ENCODE data around the gene OR1J4.
"Not testable (repeated sequence)": the region's sequence is repeated elsewhere in the genome, so short reads cannot be mapped to it uniquely, and the experiment has no call there.

The OR1J4 gene, protein sequence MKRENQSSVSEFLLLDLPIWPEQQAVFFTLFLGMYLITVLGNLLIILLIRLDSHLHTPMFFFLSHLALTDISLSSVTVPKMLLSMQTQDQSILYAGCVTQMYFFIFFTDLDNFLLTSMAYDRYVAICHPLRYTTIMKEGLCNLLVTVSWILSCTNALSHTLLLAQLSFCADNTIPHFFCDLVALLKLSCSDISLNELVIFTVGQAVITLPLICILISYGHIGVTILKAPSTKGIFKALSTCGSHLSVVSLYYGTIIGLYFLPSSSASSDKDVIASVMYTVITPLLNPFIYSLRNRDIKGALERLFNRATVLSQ

GRCh38 chr9:122518841-122519240, at the start of gene OR1J4:
Gene OR1J4 (plus strand): TSS chr9:122519141. CDS start chr9:122519141, 0 bp downstream.
- no peak for DNase-seq

DNA sequence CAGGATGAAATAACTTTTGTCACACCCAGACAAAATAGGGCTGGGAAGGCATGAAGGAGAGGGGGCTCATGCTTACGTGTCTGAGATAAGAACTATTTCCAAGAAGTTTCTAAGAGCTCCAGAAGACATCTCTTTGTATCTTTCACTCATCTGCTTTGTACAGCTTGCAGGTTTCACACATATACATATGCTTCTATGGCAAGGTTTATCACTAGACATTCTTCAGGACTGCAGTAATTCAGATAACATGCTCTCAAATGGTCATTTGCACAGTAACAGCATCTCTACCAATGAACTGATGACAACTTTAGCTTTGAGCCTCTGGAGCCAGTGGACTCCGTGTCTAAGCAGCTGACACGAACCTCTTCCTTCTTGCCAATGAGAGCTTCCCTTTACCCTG, 44.4 kb upstream of the OR1J4 start:
- no peak for DNase-seq

DNA sequence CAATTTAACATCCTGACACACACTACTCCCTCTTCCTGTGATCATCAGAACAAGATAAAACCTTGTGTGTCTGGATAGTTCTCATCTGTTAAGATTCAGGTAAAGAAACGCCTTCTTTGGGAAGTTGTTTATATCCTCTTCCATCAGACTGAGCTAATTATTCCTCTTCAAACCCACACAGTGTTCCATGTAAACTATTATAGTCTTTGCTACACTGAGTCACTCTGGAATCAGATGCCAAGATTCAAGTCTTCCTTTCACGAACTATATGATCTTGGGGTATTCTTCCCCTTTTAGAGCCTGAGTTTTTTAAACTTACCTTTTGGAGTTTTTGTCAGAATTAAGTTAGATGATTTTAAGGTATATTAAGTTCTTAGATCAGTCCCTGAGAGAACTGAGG, 43.2 kb upstream of the OR1J4 start:
- no peak for DNase-seq

DNA sequence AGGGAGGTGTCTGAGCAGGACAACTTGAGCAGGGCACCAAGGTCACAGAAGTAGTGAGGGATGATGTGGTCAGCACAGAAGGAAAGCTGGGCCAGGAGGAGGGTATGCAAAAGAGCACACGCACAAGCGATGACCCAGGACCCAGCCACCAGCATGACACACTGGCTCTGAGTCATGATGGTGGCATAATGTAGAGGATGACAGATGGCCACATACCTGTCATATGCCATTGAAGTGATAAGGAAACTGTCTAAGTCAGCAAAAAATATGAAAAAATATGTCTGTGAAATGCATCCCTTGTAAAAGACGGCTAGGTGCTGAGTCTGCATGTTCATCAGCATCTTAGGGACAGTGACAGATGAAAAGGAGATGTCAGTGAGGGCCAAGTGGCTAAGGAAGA, 41.6 kb upstream of the OR1J4 start:
- DNase-seq, result no peak

DNA sequence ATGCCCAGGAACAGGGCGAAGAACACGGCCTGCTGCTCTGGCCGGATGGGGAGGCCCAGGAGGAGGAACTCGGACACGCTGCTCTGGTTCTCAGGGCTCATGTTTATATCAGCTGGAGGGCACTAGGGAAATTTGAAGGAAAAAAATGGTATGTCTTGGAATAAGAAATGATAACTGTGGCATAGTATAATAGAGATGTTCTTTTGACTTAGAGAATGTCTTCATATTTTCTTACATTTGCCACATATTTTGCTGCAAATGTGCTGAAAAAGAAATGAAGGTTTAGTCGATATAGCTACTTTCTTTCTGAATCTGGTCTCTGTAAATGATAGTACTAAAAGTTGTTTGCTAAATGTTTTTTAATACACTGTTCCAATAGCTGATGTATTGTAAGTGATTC, 41.1 kb upstream of the OR1J4 start, which contains the start of gene OR1J1:
Gene OR1J1, minus strand, starts transcription at position 101 of the 400 bp plus-strand sequence. Its CDS starts 0 bp downstream, at position 101.
- no peak for DNase-seq

DNA sequence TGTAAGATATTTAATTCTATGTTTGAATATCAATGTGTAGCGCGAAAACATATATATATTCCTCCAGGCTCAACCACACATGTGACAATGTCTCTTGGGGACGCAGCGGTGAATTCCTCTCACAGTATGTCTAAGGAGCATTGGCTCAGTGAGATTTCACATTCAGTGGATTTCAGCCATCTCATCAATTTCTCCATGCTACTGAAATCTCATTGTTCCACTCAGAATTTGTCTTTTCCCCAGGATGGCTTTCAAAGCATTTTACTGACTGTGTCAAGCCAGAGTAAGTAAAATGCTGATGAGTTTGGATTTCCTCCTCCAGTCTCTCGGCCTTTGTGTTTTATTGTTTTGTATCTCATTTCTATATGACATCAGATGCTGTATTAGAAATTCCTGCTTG, 39.9 kb upstream of the OR1J4 start:
- DNase-seq, result no peak

DNA sequence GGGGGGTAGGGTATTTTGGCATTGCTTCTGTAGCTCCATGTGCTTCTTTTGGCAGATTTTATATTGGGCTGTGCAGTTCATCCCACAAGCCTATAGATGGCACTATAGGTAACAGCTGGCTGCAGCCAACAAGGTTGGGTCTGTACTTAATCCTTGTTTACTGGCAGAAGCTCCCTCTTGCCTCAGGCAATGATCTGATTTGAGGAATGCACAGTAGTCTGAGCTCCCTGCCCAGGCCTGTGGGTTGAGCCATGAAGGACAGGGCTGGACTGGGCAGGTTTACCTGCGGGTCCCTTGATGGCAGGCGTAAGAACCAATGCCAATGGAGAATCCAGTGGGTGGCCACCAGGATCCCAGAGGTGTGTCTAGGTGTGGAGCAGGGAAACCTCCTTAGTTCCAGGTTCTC, 20.1 kb upstream of the OR1J4 start:
- peak; percentile 66 for DNase-seq

GRCh38 chr9:122506964-122507363, 12.0 kb upstream of the OR1J4 start:
- no peak for DNase-seq

DNA sequence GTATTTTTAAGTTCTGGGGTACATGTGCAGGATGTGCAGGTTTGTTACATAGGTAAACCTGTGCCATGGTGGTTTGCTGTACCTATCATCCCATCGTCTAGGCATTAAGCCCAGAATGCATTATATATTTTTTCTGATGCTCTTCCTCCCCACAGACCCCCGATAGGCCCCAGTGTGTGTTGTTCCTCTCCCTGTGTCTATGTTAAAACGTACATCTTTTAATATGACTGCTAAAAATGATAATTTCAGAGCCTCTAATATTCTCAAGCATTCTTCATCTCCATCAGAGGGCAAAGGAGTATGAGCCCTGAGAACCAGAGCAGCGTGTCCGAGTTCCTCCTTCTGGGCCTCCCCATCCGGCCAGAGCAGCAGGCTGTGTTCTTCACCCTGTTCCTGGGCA, 8.4 kb upstream of the OR1J4 start, which contains the start of gene OR1J2:
Gene OR1J2, plus strand, starts transcription at position 301 of the 400 bp plus-strand sequence. Its CDS starts 0 bp downstream, at position 301.
- DNase-seq, result no peak

- DNase-seq, result no peak
Observed at GRCh38 chr9:122518226-122518625, 715 bp upstream of the OR1J4 start.

- no peak for DNase-seq
Observed at GRCh38 chr9:122519376-122519775, 435 bp downstream of the OR1J4 start.

DNA sequence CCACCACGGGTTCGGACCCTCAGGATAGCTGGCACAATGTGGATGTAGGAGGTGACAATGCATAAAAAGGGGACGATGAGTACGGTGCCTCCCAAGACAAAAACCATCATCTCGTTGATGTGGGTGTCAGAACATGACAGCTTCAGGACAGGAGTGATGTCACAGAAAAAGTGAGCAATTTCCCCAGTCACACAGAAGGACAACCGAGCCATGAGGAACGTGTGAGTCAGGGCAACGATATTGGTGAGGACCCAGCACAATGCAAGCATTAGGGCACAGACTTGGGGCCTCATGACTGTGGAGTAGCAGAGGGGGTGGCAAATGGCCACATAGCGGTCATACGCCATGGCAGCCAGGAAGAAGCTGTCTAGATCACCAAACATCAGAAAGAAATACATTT, 7.7 kb downstream of the OR1J4 start:
- no peak for DNase-seq

DNA sequence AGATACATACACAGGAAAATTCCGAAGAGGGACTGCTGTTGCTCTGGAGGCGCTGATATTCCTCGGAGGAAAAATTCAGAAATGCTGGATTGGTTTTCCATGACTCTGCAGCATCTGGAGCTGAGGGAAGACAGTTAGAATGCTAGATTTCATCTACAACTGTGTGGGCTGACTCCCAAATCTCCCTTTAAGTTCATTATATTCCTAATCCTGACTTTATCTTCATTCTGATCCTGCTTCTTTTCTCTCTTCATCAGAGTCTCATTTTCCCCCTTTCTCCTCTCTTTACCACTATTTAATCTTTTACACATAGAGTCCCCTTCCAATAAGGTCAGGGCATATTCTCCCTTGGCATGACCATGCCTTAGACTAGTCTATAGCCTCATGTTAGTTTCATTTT, 8.3 kb downstream of the OR1J4 start, which contains the start of gene OR1N1:
Gene OR1N1, minus strand, starts transcription at position 101 of the 400 bp plus-strand sequence. Its CDS starts 0 bp downstream, at position 101.
- DNase-seq, result no peak

GRCh38 chr9:122531157-122531556, 12.2 kb downstream of the OR1J4 start:
- DNase-seq, result not testable (repeated sequence)

DNA sequence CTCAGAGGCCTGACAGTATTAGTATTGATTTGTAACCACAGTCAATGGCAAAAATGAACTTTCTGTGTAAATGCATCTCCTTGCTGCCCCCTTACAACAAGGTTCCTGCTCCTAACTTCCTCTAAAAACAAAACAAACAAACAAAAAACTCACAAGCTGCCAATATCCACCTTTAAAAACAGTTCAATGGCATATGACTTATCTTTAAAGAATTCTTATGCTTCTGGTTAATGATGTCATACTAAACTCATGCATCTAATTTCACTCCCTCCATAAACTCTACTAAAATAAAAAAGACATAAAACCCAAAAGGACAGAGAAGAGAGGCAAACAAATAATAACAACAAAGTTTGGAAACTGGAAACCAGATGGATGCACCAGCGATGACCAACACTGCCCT, 17.2 kb downstream of the OR1J4 start:
- no peak for DNase-seq

DNA sequence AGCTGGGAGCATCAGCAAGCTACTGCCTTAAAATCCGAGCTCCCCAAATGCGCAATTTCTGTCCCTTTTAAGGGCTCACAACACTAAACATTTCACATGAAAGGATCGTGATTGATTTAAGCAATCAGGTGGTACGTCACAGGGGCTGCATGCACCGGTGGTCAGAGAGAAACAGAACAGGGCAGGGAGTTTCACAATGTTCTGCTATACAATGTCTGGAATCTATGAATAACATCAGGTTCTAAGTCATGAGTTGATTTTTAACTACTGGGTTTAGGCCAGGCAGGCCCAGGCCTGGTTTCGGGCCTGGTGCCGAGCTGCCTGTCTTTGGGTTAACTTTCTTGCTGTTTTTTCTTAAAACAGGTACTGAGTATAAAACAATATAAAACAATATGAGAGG, 18.1 kb downstream of the OR1J4 start:
- not testable (repeated sequence) for DNase-seq

GRCh38 chr9:122538757-122539156, 19.8 kb downstream of the OR1J4 start:
- DNase-seq, result no peak

DNA sequence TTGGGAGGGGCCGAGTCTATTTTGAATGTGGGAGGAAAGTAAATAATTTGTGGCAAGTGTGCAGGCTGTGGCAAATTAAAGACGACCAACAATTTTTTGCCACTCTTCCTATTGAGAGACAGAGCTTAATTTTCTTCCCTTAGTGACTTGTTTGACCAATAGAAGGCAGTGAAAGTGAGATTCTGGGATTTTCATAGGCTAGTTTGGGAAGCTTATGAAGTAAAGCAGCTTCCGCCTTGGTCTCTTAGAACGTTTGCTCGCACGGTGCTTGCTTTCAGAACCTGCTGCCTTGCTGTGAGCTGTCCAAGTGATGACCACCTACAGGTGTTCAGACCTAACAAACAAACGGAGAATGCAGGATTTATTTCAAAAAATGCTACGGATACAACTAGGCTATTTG, 27.3 kb downstream of the OR1J4 start:
- no peak for DNase-seq

DNA sequence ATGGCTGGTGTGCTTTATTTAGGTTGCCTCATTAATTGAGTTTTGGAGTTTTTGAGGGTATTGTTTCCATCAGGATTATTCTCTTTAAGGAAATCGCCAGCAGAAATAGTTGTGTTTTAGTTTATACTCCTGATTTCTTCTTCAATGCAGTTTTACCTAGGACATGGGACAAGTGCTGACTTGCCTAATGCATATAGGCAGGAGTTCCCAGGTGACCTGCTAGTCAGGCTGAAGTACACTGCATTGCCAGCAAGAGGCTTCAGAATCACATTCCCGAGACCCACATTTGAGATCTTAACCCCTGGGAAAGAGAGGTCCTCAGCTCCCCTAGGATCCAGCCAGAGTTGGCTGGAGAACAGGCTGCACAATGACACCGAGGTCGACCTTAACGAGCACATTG, 32.4 kb downstream of the OR1J4 start:
- no peak for DNase-seq

DNA sequence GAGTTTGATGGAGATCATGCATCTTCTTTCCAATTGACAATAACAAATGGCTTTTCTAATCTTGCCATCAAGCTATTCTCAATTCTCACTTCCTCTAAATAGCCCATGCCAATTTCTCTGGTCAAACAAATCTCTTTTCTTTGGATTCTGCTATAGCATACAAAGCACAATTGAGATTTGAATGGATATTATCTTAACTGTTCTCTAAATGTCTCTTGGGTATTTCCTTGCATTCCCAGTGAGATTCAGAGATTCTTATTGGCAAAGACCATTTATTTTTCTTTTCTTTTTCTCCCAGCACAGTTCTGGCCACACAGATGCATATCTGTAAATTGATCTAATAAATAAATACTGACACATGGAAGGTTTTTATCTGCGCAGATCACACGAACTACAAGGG, 33.9 kb downstream of the OR1J4 start, which contains the start of gene OR1N2:
Gene OR1N2, plus strand, starts transcription at position 301 of the 400 bp plus-strand sequence. CDS start 100 bp downstream, outside the sequence.
- no peak for DNase-seq

GRCh38 chr9:122561446-122561845, 42.5 kb downstream of the OR1J4 start:
- no peak for DNase-seq

DNA sequence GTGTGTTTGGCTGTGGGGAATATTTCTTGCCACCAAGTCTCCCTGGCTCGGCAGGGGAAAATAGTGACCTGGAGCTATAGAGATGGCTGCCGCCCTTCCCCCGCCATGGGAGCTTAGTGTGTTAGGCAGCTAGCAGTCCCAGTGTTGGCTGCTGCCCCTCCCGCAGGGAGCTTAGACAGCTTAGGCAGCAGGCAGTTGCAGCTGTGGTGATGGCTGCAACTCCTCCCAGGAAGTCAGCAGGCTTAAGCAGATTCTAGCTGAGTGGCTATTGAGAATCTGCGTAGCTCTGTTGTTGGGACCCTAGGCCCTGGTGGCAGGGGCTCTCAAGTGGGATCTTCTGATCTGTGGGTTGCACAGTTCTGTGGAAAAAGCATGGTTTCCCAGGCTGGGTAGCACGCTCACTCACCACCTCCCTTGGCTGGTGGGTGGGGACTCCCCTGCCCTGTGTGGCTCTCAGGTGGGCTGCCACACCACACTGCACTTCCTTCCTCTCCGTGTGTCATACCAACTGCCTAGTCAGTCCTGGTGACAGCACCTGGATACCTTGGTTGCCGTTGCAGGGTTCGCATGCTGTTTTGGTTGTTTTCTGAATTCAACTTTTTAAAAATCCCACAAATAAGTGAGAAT, 43.3 kb downstream of the OR1J4 start:
- no peak for DNase-seq

GRCh38 chr9:122567901-122568300, 49.0 kb downstream of the OR1J4 start:
- DNase-seq, result no peak
